GM12878 (cell line): Measurements from ENCODE around the gene OLFM2. TPM values are rescaled to one million over a fixed set of nuclear protein-coding genes. Genes with fewer than 3 reads are reported as not detected.

Experiments
- ATAC-seq: fragments of 200-7000 bp; cut with Tn5 transposase; 3 replicates; pipeline ENCODE4 v1.9.1; 2020; ENCODE audit warnings: mild to moderate bottlenecking, moderate library complexity
- BruUV-seq: library from RNA; stranded (reverse); fragments of 400-500 nt; replicated peaks from 2 replicates; lab custom pipeline; 2021; lab: Mats Ljungman, UMichigan
- CTCF ChIA-PET: fragments of 300-600 bp; sonication (Branson Sonifier 250); formaldehyde crosslinking; extraction: SDS; loops from one replicate; lab custom pipeline; 2021; ENCODE audit warnings: inconsistent platforms; lab: Yijun Ruan, JAX
- POLR2A ChIA-PET: fragments of 350-600 bp; formaldehyde crosslinking; extraction: SDS; loops from one replicate; lab custom pipeline; 2021; ENCODE audit warnings: inconsistent platforms; lab: Charles Lee
- RAD21 ChIA-PET: fragments of 300-600 bp; sonication (Branson Sonifier 250); formaldehyde crosslinking; loops from one replicate; lab custom pipeline; 2023; ENCODE audit warnings: antibody characterized with exemption; ENCODE audit not compliant: unreplicated experiment; lab: Charles Lee
- SMC1A ChIA-PET: fragments of 300-600 bp; sonication (Branson Sonifier 250); formaldehyde crosslinking; loops from one replicate; lab custom pipeline; 2023; ENCODE audit not compliant: unreplicated experiment, uncharacterized antibody; lab: Charles Lee
- DNase-seq: peaks from one replicate; pipeline ENCODE4 v3.0.0-alpha.2; 2011; ENCODE audit warnings: low read depth, low spot score
- FAIRE-seq: peaks from 3 replicates; lab custom pipeline; 2011; peaks lifted over from hg19 to GRCh38; lab: Jason Lieb, UNC
- H2AFZ ChIP-seq: 2 replicates; pipeline ENCODE4 v1.6.0; 2011; ENCODE audit warnings: low read depth, low read length, control low read depth; ENCODE audit not compliant: control insufficient read depth
- H3K27ac ChIP-seq: 2 replicates; pipeline ENCODE4 v1.5.1; 2011; ENCODE audit warnings: control low read depth; ENCODE audit not compliant: control insufficient read depth, insufficient read depth
- H3K27me3 ChIP-seq, 2 experiments: replicated peaks in 1 of 2; 2 replicates each; pipeline versions ENCODE4 v1.6.0 to v1.6.1; 2011; ENCODE audit warnings: low read length in 1 of 2; ENCODE audit not compliant: control insufficient read depth in 2 of 2, insufficient read depth in 2 of 2
- H3K36me3 ChIP-seq, 2 experiments: 2 replicates each; pipeline ENCODE4 v1.5.1; 2011; ENCODE audit warnings: low read length in 1 of 2; ENCODE audit not compliant: control insufficient read depth in 2 of 2, insufficient read depth in 2 of 2
- H3K4me1 ChIP-seq: 2 replicates; pipeline ENCODE4 v1.6.1; 2011; ENCODE audit warnings: mild to moderate bottlenecking, low read length, moderate library complexity, mixed read lengths; ENCODE audit not compliant: control insufficient read depth, insufficient read depth
- H3K4me2 ChIP-seq: 2 replicates; pipeline ENCODE4 v1.6.0; 2011; ENCODE audit warnings: control low read depth; ENCODE audit not compliant: control insufficient read depth, insufficient read depth
- H3K4me3 ChIP-seq: fragments of 200-600 bp; sonication (generic); 2 replicates; pipeline ENCODE4 v1.5.1; 2016
- H3K79me2 ChIP-seq: 2 replicates; pipeline ENCODE4 v1.6.0; 2011; ENCODE audit warnings: low read length; ENCODE audit not compliant: control insufficient read depth, insufficient read depth
- H3K9ac ChIP-seq: 2 replicates; pipeline ENCODE4 v1.8.0; 2011; ENCODE audit warnings: low read length, control low read depth, mixed read lengths; ENCODE audit not compliant: control insufficient read depth, insufficient read depth
- H3K9me3 ChIP-seq: replicated peaks from 3 replicates; pipeline ENCODE4 v1.5.1; 2011; ENCODE audit warnings: mild to moderate bottlenecking, low read length; ENCODE audit not compliant: control insufficient read depth, insufficient read depth
- H4K20me1 ChIP-seq: 2 replicates; pipeline ENCODE4 v1.6.0; 2011; ENCODE audit not compliant: control insufficient read depth, insufficient read depth
- ATF7 ChIP-seq: fragments of 450-650 bp; IDR thresholded peaks from 2 replicates; pipeline ENCODE4 v1.6.1; 2016; ENCODE audit warnings: low read depth, mild to moderate bottlenecking
- BHLHE40 ChIP-seq, 2 experiments: fragments of 450-650 bp in 1 of 2; IDR thresholded peaks; 2 replicates each; pipeline ENCODE4 v1.6.1; 2011 to 2017; ENCODE audit warnings: low read depth in 2 of 2, borderline replicate concordance in 1 of 2, improper control_type of control experiment in 1 of 2, low read length in 1 of 2, mild to moderate bottlenecking in 1 of 2
- CREB1 ChIP-seq: IDR thresholded peaks from 2 replicates; pipeline ENCODE4 v1.6.1; 2012; ENCODE audit warnings: low read depth, mild to moderate bottlenecking, inconsistent platforms
- CREM ChIP-seq: IDR thresholded peaks from 2 replicates; pipeline ENCODE4 v1.6.1; 2014; ENCODE audit warnings: antibody characterized with exemption, low read depth
- ESRRA ChIP-seq: IDR thresholded peaks from 2 replicates; pipeline ENCODE4 v1.6.1; 2012; ENCODE audit warnings: mild to moderate bottlenecking, low read length, improper control_type of control experiment
- HCFC1 ChIP-seq: fragments of 150-350 bp; IDR thresholded peaks from 2 replicates; pipeline ENCODE4 v1.6.1; 2014; ENCODE audit warnings: low read length
- MYC ChIP-seq: IDR thresholded peaks from 2 replicates; pipeline ENCODE4 v1.6.1; 2011; ENCODE audit warnings: mild to moderate bottlenecking, low read length, moderate library complexity, inconsistent platforms; ENCODE audit not compliant: insufficient read depth, insufficient replicate concordance, insufficient read length, severe bottlenecking
- NFYA ChIP-seq: IDR thresholded peaks from 2 replicates; pipeline ENCODE4 v1.6.1; 2011; ENCODE audit warnings: low read depth, mild to moderate bottlenecking, low read length, improper control_type of control experiment, borderline replicate concordance
- NR2C2 ChIP-seq: IDR thresholded peaks from 2 replicates; pipeline ENCODE4 v1.6.1; 2011; ENCODE audit warnings: borderline replicate concordance, low read depth; ENCODE audit not compliant: control insufficient read depth, insufficient read length
- NR2F1 ChIP-seq: fragments of 450-650 bp; conservative IDR thresholded peaks from 2 replicates; pipeline ENCODE4 v1.6.1; 2017; ENCODE audit warnings: mild to moderate bottlenecking
- PAX5 ChIP-seq: IDR thresholded peaks from 2 replicates; pipeline ENCODE4 v1.6.1; 2011; ENCODE audit warnings: low read depth, low read length, borderline replicate concordance
- RELB ChIP-seq: fragments of 450-650 bp; IDR thresholded peaks from 2 replicates; pipeline ENCODE4 v1.6.1; 2017; ENCODE audit warnings: low read depth, mild to moderate bottlenecking, moderate library complexity
- SRF ChIP-seq, 2 experiments: IDR thresholded peaks; 2 replicates each; pipeline ENCODE4 v1.6.1; 2011; ENCODE audit warnings: low read depth in 2 of 2, low read length in 2 of 2, mild to moderate bottlenecking in 1 of 2, moderate library complexity in 1 of 2
- STAT1 ChIP-seq: fragments of 450-650 bp; conservative IDR thresholded peaks from 2 replicates; pipeline ENCODE4 v1.6.1; 2014; ENCODE audit warnings: antibody characterized with exemption, mild to moderate bottlenecking
- STAT3 ChIP-seq: IDR thresholded peaks from 2 replicates; pipeline ENCODE4 v1.6.1; 2011; ENCODE audit warnings: low read depth, low read length, improper control_type of control experiment
- SUPT20H ChIP-seq: IDR thresholded peaks from 2 replicates; pipeline ENCODE4 v1.6.1; 2011; ENCODE audit warnings: low read depth, mild to moderate bottlenecking, low read length, moderate library complexity, borderline replicate concordance; ENCODE audit not compliant: control insufficient read depth
- TCF3 ChIP-seq: IDR thresholded peaks from 2 replicates; pipeline ENCODE4 v1.6.1; 2012; ENCODE audit warnings: low read depth, mild to moderate bottlenecking, low read length, borderline replicate concordance; ENCODE audit not compliant: insufficient read depth
- ZBTB40 ChIP-seq: fragments of 450-650 bp; IDR thresholded peaks from 2 replicates; pipeline ENCODE4 v1.6.1; 2016; ENCODE audit warnings: mild to moderate bottlenecking, moderate library complexity, borderline replicate concordance
- ZNF24 ChIP-seq: fragments of 450-650 bp; IDR thresholded peaks from 2 replicates; pipeline ENCODE4 v1.6.1; 2017; ENCODE audit warnings: antibody characterized with exemption, mild to moderate bottlenecking
- WGBS: methylation state at CpG from one replicate; pipeline ENCODE4 v1.1.6; 2016; ENCODE audit warnings: low lambda C conversion rate; ENCODE audit not compliant: insufficient replicate concordance, insufficient coverage; ENCODE audit errors: missing lambda C conversion rate; 5-methylcytosine and 5-hydroxymethylcytosine counted together
- in situ Hi-C: fragments of 300-500 bp; cut with MboI; formaldehyde crosslinking; loops from 9 replicates; pipeline ENCODE4 v1.14.3; 2018; ENCODE audit warnings: mixed read lengths
- intact Hi-C: fragments of 100-400 bp; cut with micrococcal nuclease; formaldehyde crosslinking; loops from one replicate; pipeline ENCODE4 v1.14.2; 2022; ENCODE audit not compliant: unreplicated experiment
- polyA plus RNA-seq, 11 experiments: library from polyadenylated mRNA; depleted of rRNA in 4 of 11; unstranded in 6 of 11; stranded (reverse) in 5 of 11; fragments of >200 nt; fragmentation: Nextera tagmentation in 4 of 11; fragmentation: Illumina TruSeq in 1 of 11; extraction: Ambion mirVana in 4 of 11; extraction: Trizol in 1 of 11; gene quantifications; 1 replicate in 1 of 11; 2 replicates in 10 of 11; pipeline versions ENCODE4 v1.2.1 to v1.2.3, GENCODE V29; 2011 to 2016; ENCODE audit warnings: inconsistent platforms in 2 of 11, missing spikeins in 2 of 11, low read depth in 1 of 11
- total RNA-seq, 4 experiments: library from RNA; depleted of rRNA in 3 of 4; stranded (reverse); fragments of >200 nt in 3 of 4; fragmentation: Illumina TruSeq in 1 of 4; extraction: Trizol in 1 of 4; gene quantifications; 2 replicates each; pipeline versions ENCODE4 v1.2.1 to v1.2.3, GENCODE V29; 2013 to 2021

Gene OLFM2
- total and polyA plus RNA-seq, 10 of the 15 experiments (the other 5 are each of a cell fraction or from before 2014, with no cell fraction given) = 0.07 to 3.5 (median 0.27) TPM; not detected in 5

DNA sequence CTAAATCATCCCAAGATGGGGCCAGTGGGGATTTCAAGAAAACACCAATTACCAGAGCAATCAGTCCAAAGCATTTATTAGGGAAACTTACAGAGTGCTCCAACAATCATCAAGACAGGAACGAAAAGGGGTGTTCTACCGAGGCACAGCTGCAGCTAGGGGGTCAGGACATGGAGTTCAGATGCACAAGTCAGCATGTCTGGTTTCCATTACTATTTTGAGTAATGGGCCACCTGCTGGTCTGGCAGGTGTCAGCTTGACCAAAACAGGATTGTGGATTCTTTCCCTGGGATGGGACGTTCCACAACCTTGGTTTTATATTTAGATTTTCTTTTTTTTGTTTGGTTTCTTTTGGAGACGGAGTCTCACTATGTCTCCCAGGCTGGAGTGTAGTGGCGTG is 112.5 kb downstream of the OLFM2 start:
- H3K4me2 ChIP-seq = no peak overlapping the region
- WGBS = 72% methylated on average over 5 of the region's 5 CpGs
- peaks cover 18% of the 10 kb centered on the region for H3K79me2 ChIP-seq
- ATAC-seq (no peak), DNase-seq (no peak)
- in situ Hi-C loops = no loop called here
- SMC1A ChIA-PET = no interaction called here
- peaks cover 6% of the 10 kb centered on the region for H3K4me1 ChIP-seq
- H3K36me3 ChIP-seq = no peaks in the 10 kb centered on the region
- H3K9me3 ChIP-seq = no peaks in the 10 kb centered on the region
- H3K27me3 ChIP-seq = no peaks in the 10 kb centered on the region
- POLR2A ChIA-PET = no interaction called here
- H3K4me3 ChIP-seq = no peak overlapping the region
- no peak overlapping the region for H2AFZ ChIP-seq
- TF ChIP-seq STAT3 (no peak), SRF (IDR thresholded peaks at IDR 0.05; ENCODE audit: low read depth in 2 of 2, low read length in 2 of 2) (no peak), NR2F1 (no peak), SUPT20H (no peak), ZBTB40 (no peak), STAT1 (no peak), ESRRA (no peak), ATF7 (no peak), CREB1 (no peak), CREM (no peak), NFYA (no peak), HCFC1 (no peak), NR2C2 (no peak), BHLHE40 (IDR thresholded peaks at IDR 0.05; ENCODE audit: borderline replicate concordance in 1 of 2, low read depth in 2 of 2, low read length in 1 of 2) (no peak), TCF3 (no peak), MYC (no peak), RELB (no peak), PAX5 (no peak), ZNF24 (no peak)
- TF ChIP-seq, all 136 proteins: peak for 0
- intact Hi-C loops = no loop called here
- no peak for FAIRE-seq
- H3K27ac ChIP-seq = no peak overlapping the region
- no TSS peak for BruUV-seq
- no peaks in the 10 kb centered on the region for H4K20me1 ChIP-seq
- ChIA-PET RAD21 (no interaction called here), CTCF (no interaction called here)
- H3K9ac ChIP-seq = no peak overlapping the region
